Kidney (tissue), 14 donors: ENCODE results near the gene POU2F3. TPM values are rescaled to one million over a fixed set of nuclear protein-coding genes. Genes with fewer than 3 reads are reported as not detected.

Experiments used
- DNase-seq, 5 donors: peaks; one replicate each; pipeline ENCODE4 v3.0.0-alpha.2; 2013 to 2020
- FAIRE-seq: peaks from 2 replicates; lab custom pipeline; 2012; peaks lifted over from hg19 to GRCh38; lab: Jason Lieb, UNC
- H3K27ac ChIP-seq, 2 donors: one replicate each; pipeline ENCODE4 v1.7.0; 2013; ENCODE audit warnings: low read depth in 2 of 2, low read length in 2 of 2, inconsistent platforms in 1 of 2
- H3K27me3 ChIP-seq: one replicate; pipeline ENCODE4 v1.7.1; 2013; ENCODE audit warnings: low read length, inconsistent platforms; ENCODE audit not compliant: control insufficient read depth, insufficient read depth
- H3K36me3 ChIP-seq, 3 donors: one replicate each; pipeline versions ENCODE4 v1.7.0 to v1.7.1; 2013; ENCODE audit warnings: low read length in 3 of 3, control low read depth in 1 of 3, inconsistent platforms in 1 of 3; ENCODE audit not compliant: insufficient read depth in 3 of 3, control insufficient read depth in 2 of 3
- H3K4me1 ChIP-seq, 3 donors: one replicate each; pipeline versions ENCODE4 v1.7.0 to v1.7.1; 2013; ENCODE audit warnings: low read length in 3 of 3, inconsistent platforms in 1 of 3, low read depth in 1 of 3; ENCODE audit not compliant: control insufficient read depth in 2 of 3, insufficient read depth in 2 of 3
- H3K4me3 ChIP-seq, 3 donors: one replicate each; pipeline versions ENCODE4 v1.7.0 to v1.8.1; 2013; ENCODE audit warnings: low read length in 3 of 3, control low read depth in 1 of 3, inconsistent platforms in 1 of 3
- H3K9ac ChIP-seq, 3 donors: one replicate each; pipeline versions ENCODE4 v1.7.0 to v1.7.1; 2013; ENCODE audit warnings: low read length in 3 of 3, control low read depth in 1 of 3, inconsistent platforms in 1 of 3
- H3K9me3 ChIP-seq, 3 donors: one replicate each; pipeline versions ENCODE4 v1.7.0 to v1.7.1; 2013; ENCODE audit warnings: low read length in 3 of 3, control low read depth in 1 of 3, inconsistent platforms in 1 of 3; ENCODE audit not compliant: control insufficient read depth in 2 of 3, insufficient read depth in 1 of 3
- CTCF ChIP-seq: IDR thresholded peaks from 3 replicates; pipeline ENCODE4 v1.5.1; 2012; ENCODE audit warnings: mild to moderate bottlenecking, moderate library complexity, borderline replicate concordance; ENCODE audit not compliant: insufficient read depth; ENCODE audit errors: extremely low read depth
- intact Hi-C: fragments of 100-400 bp; cut with DNase I; formaldehyde crosslinking; loops from one replicate; pipeline ENCODE4 v1.11.1; 2022
- polyA plus RNA-seq: library from polyadenylated mRNA; stranded (reverse); fragments of 350-450 nt; fragmentation: Illumina TruSeq; extraction: RNeasy Lipid Tissue Mini Kit (QIAGEN cat#74804); gene quantifications from one replicate; pipeline ENCODE4 v1.2.3, GENCODE V29; 2014; ENCODE audit warnings: low read depth, low replicate concordance; ENCODE audit not compliant: insufficient read depth
- total RNA-seq: library from RNA; stranded (reverse); fragmentation: NEBNext Ultra II Directional; extraction: Animal tissue kit (Norgen Biotek cat#: 25700); gene quantifications from one replicate; pipeline ENCODE4 v1.2.1, GENCODE V29; 2021
- donor health status: control.
- donor health status: control.
- donor health status: control.
- donor health status: control.
- donor health status: control.
- donor health status: DM: yes; HTN: yes; CAD: no.
- donor health status: Normal renal cell carcinoma (clear cell type).

POU2F3 gene
- total and polyA plus RNA-seq, 2 donors from 2014 or later, result 0.85 to 1.2 TPM

- DNase-seq (no peak), FAIRE-seq (no peak)
- H3K4me1 ChIP-seq, result peaks cover 0 to 3% (median 0%) of the 10 kb centered on the region in 3 donors
- no peak overlapping the region for H3K27ac ChIP-seq
- no peak overlapping the region for H3K9ac ChIP-seq
- intact Hi-C loops, result no loop called here
- H3K36me3 ChIP-seq, result no peaks in the 10 kb centered on the region
- H3K27me3 ChIP-seq, result no peaks in the 10 kb centered on the region
- no peak overlapping the region for H3K4me3 ChIP-seq
- no peaks in the 10 kb centered on the region for H3K9me3 ChIP-seq
- TF ChIP-seq CTCF, result no peak
These were observed 44.3 kb downstream of the POU2F3 start for GRCh38 chr11:120284272-120284671.

- TF ChIP-seq CTCF, result no peak
- no peak overlapping the region for H3K9ac ChIP-seq
- H3K27me3 ChIP-seq, result no peaks in the 10 kb centered on the region
- H3K4me1 ChIP-seq, result peaks cover 0 to 3% (median 0%) of the 10 kb centered on the region in 3 donors
- DNase-seq (no peak), FAIRE-seq (no peak)
- no peaks in the 10 kb centered on the region for H3K9me3 ChIP-seq
- no peaks in the 10 kb centered on the region for H3K36me3 ChIP-seq
- intact Hi-C loops, result no loop called here
- H3K27ac ChIP-seq, result no peak overlapping the region
- no peak overlapping the region for H3K4me3 ChIP-seq
These were observed 45.3 kb downstream of the POU2F3 start for GRCh38 chr11:120285256-120285655.

GRCh38 chr11:120288021-120288420 lies 48.1 kb downstream of the POU2F3 start:
- FAIRE-seq, result no peak
- no peak overlapping the region for H3K9ac ChIP-seq
- intact Hi-C loops, result no loop called here
- no peaks in the 10 kb centered on the region for H3K4me1 ChIP-seq
- H3K4me3 ChIP-seq, result no peak overlapping the region
- no peaks in the 10 kb centered on the region for H3K36me3 ChIP-seq
- H3K9me3 ChIP-seq, result no peaks in the 10 kb centered on the region
- TF ChIP-seq CTCF, result no peak
- no peak for DNase-seq
- H3K27ac ChIP-seq, result no peak overlapping the region
- H3K27me3 ChIP-seq, result no peaks in the 10 kb centered on the region

- H3K4me3 ChIP-seq, result no peak overlapping the region
- no peak for DNase-seq
- no peaks in the 10 kb centered on the region for H3K27me3 ChIP-seq
- H3K9me3 ChIP-seq, result no peaks in the 10 kb centered on the region
- no peak overlapping the region for H3K27ac ChIP-seq
- intact Hi-C loops, result no loop called here
- no peaks in the 10 kb centered on the region for H3K4me1 ChIP-seq
- no peaks in the 10 kb centered on the region for H3K36me3 ChIP-seq
- no peak overlapping the region for H3K9ac ChIP-seq
- TF ChIP-seq CTCF, result no peak
- FAIRE-seq, result no peak
These were observed 49.5 kb downstream of the POU2F3 start for GRCh38 chr11:120289426-120289825.
